Heart right ventricle (tissue), 16 donors: ENCODE data around the gene IL20RB. TPM values are rescaled to one million over a fixed set of nuclear protein-coding genes. Genes with fewer than 3 reads are reported as not detected.
A peak's percentile ranks its signal among the peaks of the same experiment; 100 is the strongest.

Experiments used
- ATAC-seq, 8 donors: fragments of 200-7000 bp; cut with Tn5 transposase; one replicate each; pipeline ENCODE4 v1.9.1; 2020; ENCODE audit warnings: mild to moderate bottlenecking in 8 of 8, moderate library complexity in 8 of 8, moderate number of reproducible peaks in 1 of 8
- DNase-seq, 2 donors: peaks; one replicate each; pipeline ENCODE4 v3.0.0-alpha.2; 2020
- H3K27ac ChIP-seq, 10 donors: fragments of 200-600 bp; sonication (generic) in 2 of 10; one replicate each; pipeline versions ENCODE4 v1.5.0 to v1.8.0; 2020 to 2022; ENCODE audit warnings: mild to moderate bottlenecking in 3 of 10
- H3K27me3 ChIP-seq, 7 donors: fragments of 200-600 bp; one replicate each; pipeline ENCODE4 v1.8.0; 2021 to 2022; ENCODE audit warnings: mild to moderate bottlenecking in 2 of 7
- H3K36me3 ChIP-seq, 9 donors: fragments of 200-600 bp; sonication (generic) in 1 of 9; one replicate each; pipeline versions ENCODE4 v1.5.0 to v1.8.0; 2020 to 2022; ENCODE audit warnings: mild to moderate bottlenecking in 2 of 9
- H3K4me1 ChIP-seq, 9 donors: fragments of 200-600 bp; sonication (generic) in 1 of 9; one replicate each; pipeline versions ENCODE4 v1.5.0 to v1.8.0; 2020 to 2022; ENCODE audit warnings: mild to moderate bottlenecking in 4 of 9
- H3K4me3 ChIP-seq, 10 donors: fragments of 200-600 bp; sonication (generic) in 2 of 10; one replicate each; pipeline versions ENCODE4 v1.5.0 to v1.8.0; 2020 to 2022; ENCODE audit warnings: mild to moderate bottlenecking in 7 of 10, moderate library complexity in 2 of 10
- H3K9me3 ChIP-seq, 11 donors: fragments of 200-600 bp in 10 of 11; sonication (generic) in 2 of 11; one replicate each; pipeline versions ENCODE4 v1.5.0 to v1.8.0; 2013 to 2022; ENCODE audit warnings: mild to moderate bottlenecking in 2 of 11, control low read depth in 1 of 11, moderate library complexity in 1 of 11
- WGBS, 2 donors: extraction: QIAGEN DNeasy Blood & Tissue Kit; methylation state at CpG; one replicate each; pipeline ENCODE4 v1.1.7; 2013; ENCODE audit warnings: inconsistent platforms in 1 of 2; 5-methylcytosine and 5-hydroxymethylcytosine counted together
- intact Hi-C, 10 donors: fragments of 100-400 bp; cut with DNase I; formaldehyde crosslinking; loops; one replicate each; pipeline versions ENCODE4 v1.11.1 to v1.14.2; 2022
- polyA plus RNA-seq, 2 donors: library from polyadenylated mRNA; stranded (reverse); fragments of 200-250 nt; gene quantifications; one replicate each; pipeline ENCODE4 v1.2.3, GENCODE V29; 2013
- total RNA-seq, 10 donors: library from RNA; stranded (reverse); fragmentation: NEBNext Ultra II Directional in 3 of 10; extraction: Animal tissue kit (Norgen Biotek cat#: 25700) in 3 of 10; gene quantifications; one replicate each; pipeline versions ENCODE4 v1.2.1 to v1.2.4, GENCODE V29; 2021 to 2023
- TF ChIP-seq, protein P1 (sequence below), 9 donors: fragments of 200-600 bp; sonication (generic) in 2 of 9; IDR thresholded peaks; one replicate each; pipeline versions ENCODE4 v1.5.0 to v1.8.0; 2021 to 2022; ENCODE audit warnings: antibody characterized with exemption in 9 of 9, mild to moderate bottlenecking in 5 of 9, moderate library complexity in 1 of 9
- donor health status: Arrhythmogenic right ventricular cardiomyopathy.
- donor health status: ischemic (EF 13 %, LVEDD 7.1; RV severe dilation, severe dysfunction).
- donor health status: healthy with polysubstance abuse.
- donor health status: DM: no; HTN: yes; CAD: no.
- donor health status: DM: no; HTN: no; CAD: no.
- donor health status: ischemic (EF 25% LVEDD 6.9; RV normal size, moderate dysfunction).
- donor health status: ischemic (EF 25% LVEDD 5.7; RV mildly dilated, moderate dysfunction).
- donor health status: healthy.
- donor health status: DM: yes; HTN: yes; CAD: no.
- donor health status: Ischemic cardiomyopathy.
- donor health status: ischemic (EF 35%, LVEDD 5.7; RV mildly dilated, moderate dysfunction).
- donor health status: nonischemic (EF 11% LVEDD 7.7; RV severe dilation, severe dysfunction).
- donor health status: DM: yes; HTN: yes; CAD: no.
- donor health status: PGD.
- donor health status: ischemic (EF 29% LVEDD 5.4; RV normal size, mild dysfunction).
- donor health status: nonischemic (EF 23%, LVEDD 6.1; RV moderate dilation, normal function).

Gene IL20RB
- total and polyA plus RNA-seq, 12 donors = 0.12 to 0.71 (median 0.34) TPM; not detected in 2

GRCh38 chr3:136920904-136921611, 36.7 kb upstream of the IL20RB start:
- TF ChIP-seq, protein P1, sequence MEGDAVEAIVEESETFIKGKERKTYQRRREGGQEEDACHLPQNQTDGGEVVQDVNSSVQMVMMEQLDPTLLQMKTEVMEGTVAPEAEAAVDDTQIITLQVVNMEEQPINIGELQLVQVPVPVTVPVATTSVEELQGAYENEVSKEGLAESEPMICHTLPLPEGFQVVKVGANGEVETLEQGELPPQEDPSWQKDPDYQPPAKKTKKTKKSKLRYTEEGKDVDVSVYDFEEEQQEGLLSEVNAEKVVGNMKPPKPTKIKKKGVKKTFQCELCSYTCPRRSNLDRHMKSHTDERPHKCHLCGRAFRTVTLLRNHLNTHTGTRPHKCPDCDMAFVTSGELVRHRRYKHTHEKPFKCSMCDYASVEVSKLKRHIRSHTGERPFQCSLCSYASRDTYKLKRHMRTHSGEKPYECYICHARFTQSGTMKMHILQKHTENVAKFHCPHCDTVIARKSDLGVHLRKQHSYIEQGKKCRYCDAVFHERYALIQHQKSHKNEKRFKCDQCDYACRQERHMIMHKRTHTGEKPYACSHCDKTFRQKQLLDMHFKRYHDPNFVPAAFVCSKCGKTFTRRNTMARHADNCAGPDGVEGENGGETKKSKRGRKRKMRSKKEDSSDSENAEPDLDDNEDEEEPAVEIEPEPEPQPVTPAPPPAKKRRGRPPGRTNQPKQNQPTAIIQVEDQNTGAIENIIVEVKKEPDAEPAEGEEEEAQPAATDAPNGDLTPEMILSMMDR (IDR thresholded peaks at IDR 0.05) = no peak
- intact Hi-C loops = loop anchor here in 1 of 10 donors (10.0 kb wide), 1 partner anchor 56 kb away; the partner anchor contains the start of gene NCK1
- DNase-seq (no peak), ATAC-seq (no peak)
- WGBS, 2 donors = 92 to 96% methylated on average over 4 of the region's 4 CpGs
- peaks cover 0 to 72% (median 37%) of the 10 kb centered on the region in 9 donors for H3K4me1 ChIP-seq
- no peaks in the 10 kb centered on the region for H3K27me3 ChIP-seq
- no peaks in the 10 kb centered on the region for H3K36me3 ChIP-seq
- no peak overlapping the region for H3K4me3 ChIP-seq
- peak overlapping the region in 2 of 10 donors; percentile 20 to 80 for H3K27ac ChIP-seq
- H3K9me3 ChIP-seq = peaks cover 0 to 10% (median 0%) of the 10 kb centered on the region in 11 donors

DNA sequence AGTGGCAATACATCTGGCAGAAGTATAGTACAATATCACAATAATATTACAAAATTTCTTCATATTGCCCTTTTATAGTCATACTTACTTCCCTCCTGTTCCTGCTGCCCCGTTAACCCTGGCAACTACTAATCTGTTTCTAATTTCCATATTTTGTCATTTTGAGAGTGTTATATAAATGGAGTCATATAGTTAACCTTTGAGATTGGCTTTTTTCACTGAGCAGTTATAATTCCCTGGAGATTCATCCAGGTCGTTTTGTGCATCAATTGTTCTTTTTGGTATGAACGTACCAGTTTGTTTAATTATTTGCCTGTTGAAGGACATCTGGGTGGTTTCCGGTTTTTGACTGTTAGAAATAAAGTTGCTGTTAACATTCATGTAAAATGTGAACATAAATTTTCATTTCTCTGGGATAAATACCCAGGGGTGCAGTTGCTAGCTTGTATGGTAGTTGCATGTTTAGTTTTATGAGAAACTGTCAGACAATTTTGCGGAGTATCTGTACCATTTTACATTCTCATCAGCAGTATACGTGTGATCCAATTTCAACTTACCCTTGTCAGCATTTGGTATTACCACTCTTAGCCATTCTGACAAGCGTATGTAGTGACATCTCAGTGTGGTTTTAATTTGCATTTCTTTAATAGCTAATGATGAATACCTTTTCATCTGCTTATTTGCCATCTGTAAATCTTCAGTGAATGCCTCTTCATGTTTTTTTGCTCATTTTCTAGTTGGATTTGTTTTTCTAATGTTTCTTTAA, 32.2 kb upstream of the IL20RB start:
- H3K27ac ChIP-seq = peak overlapping the region in 1 of 10 donors; percentile 27
- peaks cover 0 to 10% (median 0%) of the 10 kb centered on the region in 11 donors for H3K9me3 ChIP-seq
- DNase-seq (no peak), ATAC-seq (no peak)
- H3K4me3 ChIP-seq = no peak overlapping the region
- peaks cover 0 to 16% (median 0%) of the 10 kb centered on the region in 9 donors for H3K36me3 ChIP-seq
- TF ChIP-seq, protein P1 (IDR thresholded peaks at IDR 0.05) = no peak
- intact Hi-C loops = loop anchor here in 1 of 10 donors (10.0 kb wide), 1 partner anchor 61 kb away; the partner anchor contains the start of gene NCK1
- 66 to 74% methylated on average over 7 of the region's 7 CpGs for WGBS, 2 donors
- no peaks in the 10 kb centered on the region for H3K27me3 ChIP-seq
- peaks cover 0 to 50% (median 25%) of the 10 kb centered on the region in 9 donors for H3K4me1 ChIP-seq

GRCh38 chr3:136928240-136928639, 29.5 kb upstream of the IL20RB start:
- H3K27ac ChIP-seq = peak overlapping the region in 6 of 10 donors; percentile 9 to 74 (median 24)

More at GRCh38 chr3:136928240-136928639, 29.5 kb upstream of the IL20RB start:
- no peaks in the 10 kb centered on the region for H3K9me3 ChIP-seq
- no peaks in the 10 kb centered on the region for H3K27me3 ChIP-seq
- TF ChIP-seq, protein P1 (IDR thresholded peaks at IDR 0.05) = no peak
- DNase-seq (no peak), ATAC-seq (no peak)
- peaks cover 0 to 62% (median 41%) of the 10 kb centered on the region in 9 donors for H3K4me1 ChIP-seq
- peaks cover 0 to 16% (median 0%) of the 10 kb centered on the region in 9 donors for H3K36me3 ChIP-seq
- no peak overlapping the region for H3K4me3 ChIP-seq
- intact Hi-C loops = loop anchor here in 1 of 10 donors (10.0 kb wide), 1 partner anchor 63 kb away; the partner anchor contains the start of gene NCK1
